Measurements from ENCODE around the gene UBR4. TPM values are rescaled to one million over a fixed set of nuclear protein-coding genes. Genes with fewer than 3 reads are reported as not detected.

The UBR4 gene
- total RNA-seq, 2 experiments from 2014 or later: 133 TPM

DNA sequence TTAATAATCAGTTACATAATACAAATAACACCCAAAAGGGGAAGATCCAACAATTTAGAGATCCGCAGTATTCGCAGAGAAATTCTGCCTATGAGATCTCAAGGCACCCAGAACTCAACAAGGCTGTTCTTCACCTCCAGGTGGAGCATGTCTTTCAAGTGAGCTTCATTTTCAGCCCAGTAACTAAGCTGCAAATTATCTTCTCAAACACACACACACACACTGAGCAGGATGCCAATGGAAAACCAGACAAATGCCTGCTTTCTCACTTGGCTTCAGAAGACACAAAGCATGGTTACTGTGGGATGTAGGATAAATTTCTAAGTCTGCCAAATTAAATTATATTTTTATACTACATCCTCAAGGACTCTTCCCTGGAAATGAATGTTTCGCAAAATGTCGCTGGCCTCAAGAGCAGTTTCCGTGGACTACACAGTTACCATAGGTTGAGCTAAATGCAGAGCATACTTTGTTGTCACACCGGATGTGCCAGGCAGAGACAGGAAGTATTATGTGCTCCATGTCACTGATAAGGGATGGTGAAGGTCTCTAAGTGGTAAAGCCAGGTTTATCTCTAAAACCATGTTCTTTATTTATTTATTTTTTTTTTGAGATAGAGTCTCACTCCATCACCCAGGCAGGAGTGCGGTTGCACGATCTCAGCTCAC is 30.3 kb downstream of the UBR4 start:
- H3K27ac Mint-ChIP-seq: peak overlapping the region; percentile 78
- peaks cover 73% of the 10 kb centered on the region for H3K36me3 Mint-ChIP-seq (ENCODE audit: low read depth)
- H3K9me3 Mint-ChIP-seq: no peaks in the 10 kb centered on the region
- intact Hi-C loops (cut with micrococcal nuclease): no loop called here
- POLR2A ChIA-PET: interaction anchor here (0.6 to 3.1 kb wide), 6 partner anchors 10 to 281 kb away, joined by 3 to 12 read pairs (median 4); partner anchors contain the start of genes MRTO4 and UBR4
- ATAC-seq (peak; percentile 91), DNase-seq (peak; percentile 49)
- CTCF ChIA-PET: interaction anchor here (0.7 to 2.9 kb wide), 20 partner anchors 10 to 474 kb away, joined by 3 to 27 read pairs (median 4); no protein-coding TSS in a partner anchor
- no peak overlapping the region for H3K4me3 Mint-ChIP-seq
- TF ChIP-seq, protein P1, sequence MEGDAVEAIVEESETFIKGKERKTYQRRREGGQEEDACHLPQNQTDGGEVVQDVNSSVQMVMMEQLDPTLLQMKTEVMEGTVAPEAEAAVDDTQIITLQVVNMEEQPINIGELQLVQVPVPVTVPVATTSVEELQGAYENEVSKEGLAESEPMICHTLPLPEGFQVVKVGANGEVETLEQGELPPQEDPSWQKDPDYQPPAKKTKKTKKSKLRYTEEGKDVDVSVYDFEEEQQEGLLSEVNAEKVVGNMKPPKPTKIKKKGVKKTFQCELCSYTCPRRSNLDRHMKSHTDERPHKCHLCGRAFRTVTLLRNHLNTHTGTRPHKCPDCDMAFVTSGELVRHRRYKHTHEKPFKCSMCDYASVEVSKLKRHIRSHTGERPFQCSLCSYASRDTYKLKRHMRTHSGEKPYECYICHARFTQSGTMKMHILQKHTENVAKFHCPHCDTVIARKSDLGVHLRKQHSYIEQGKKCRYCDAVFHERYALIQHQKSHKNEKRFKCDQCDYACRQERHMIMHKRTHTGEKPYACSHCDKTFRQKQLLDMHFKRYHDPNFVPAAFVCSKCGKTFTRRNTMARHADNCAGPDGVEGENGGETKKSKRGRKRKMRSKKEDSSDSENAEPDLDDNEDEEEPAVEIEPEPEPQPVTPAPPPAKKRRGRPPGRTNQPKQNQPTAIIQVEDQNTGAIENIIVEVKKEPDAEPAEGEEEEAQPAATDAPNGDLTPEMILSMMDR (IDR thresholded peaks at IDR 0.05): peak; percentile 45
- peaks cover 28% of the 10 kb centered on the region for H3K4me1 Mint-ChIP-seq (ENCODE audit: low read depth)
- no peaks in the 10 kb centered on the region for H3K27me3 Mint-ChIP-seq

DNA sequence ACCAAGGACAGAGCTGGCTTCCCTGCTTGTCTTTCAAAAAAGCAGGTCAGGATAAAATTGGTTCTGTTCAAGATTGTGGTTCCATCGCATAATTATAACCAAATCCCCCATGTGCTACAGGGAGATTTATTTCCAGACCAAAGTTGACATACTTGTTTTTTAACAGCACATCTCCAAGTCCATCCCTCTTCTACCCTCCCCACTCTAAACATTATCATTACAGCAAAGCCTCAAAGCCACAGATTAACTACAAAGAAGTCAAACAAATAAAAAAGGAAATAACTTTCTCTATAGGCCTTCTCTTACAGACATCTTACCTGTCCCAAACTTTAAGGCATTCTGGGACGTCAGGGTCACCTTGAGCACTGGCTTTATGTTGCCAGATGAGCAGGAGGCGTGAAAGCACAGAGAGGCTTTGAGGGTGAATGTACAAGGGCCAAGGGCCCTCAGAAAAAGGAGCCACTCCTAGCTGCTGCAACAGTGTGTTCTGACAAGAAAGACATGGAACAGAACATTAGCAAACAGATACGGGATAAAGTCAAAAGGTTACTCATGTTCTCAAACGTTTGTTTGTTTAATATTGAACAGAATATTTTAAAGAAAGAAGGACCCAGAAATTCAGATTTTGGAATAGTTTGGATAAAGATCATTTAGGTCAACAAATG is 31.2 kb downstream of the UBR4 start:
- TF ChIP-seq, protein P1 (IDR thresholded peaks at IDR 0.05): no peak
- H3K27me3 Mint-ChIP-seq: no peaks in the 10 kb centered on the region
- DNase-seq (no peak), ATAC-seq (no peak)
- H3K27ac Mint-ChIP-seq: peak overlapping the region; percentile 78
- intact Hi-C loops (cut with micrococcal nuclease): no loop called here
- peaks cover 26% of the 10 kb centered on the region for H3K4me1 Mint-ChIP-seq (ENCODE audit: low read depth)
- ChIA-PET CTCF (interaction anchor here (0.8 to 2.9 kb wide), 17 partner anchors 9 to 475 kb away, joined by 3 to 27 read pairs (median 4); no protein-coding TSS in a partner anchor), POLR2A (interaction anchor here (0.6 to 3.1 kb wide), 6 partner anchors 10 to 280 kb away, joined by 3 to 12 read pairs (median 3); partner anchors contain the start of genes MRTO4 and UBR4)
- H3K36me3 Mint-ChIP-seq (ENCODE audit: low read depth): peaks cover 70% of the 10 kb centered on the region
- H3K9me3 Mint-ChIP-seq: no peaks in the 10 kb centered on the region
- H3K4me3 Mint-ChIP-seq: no peak overlapping the region

DNA sequence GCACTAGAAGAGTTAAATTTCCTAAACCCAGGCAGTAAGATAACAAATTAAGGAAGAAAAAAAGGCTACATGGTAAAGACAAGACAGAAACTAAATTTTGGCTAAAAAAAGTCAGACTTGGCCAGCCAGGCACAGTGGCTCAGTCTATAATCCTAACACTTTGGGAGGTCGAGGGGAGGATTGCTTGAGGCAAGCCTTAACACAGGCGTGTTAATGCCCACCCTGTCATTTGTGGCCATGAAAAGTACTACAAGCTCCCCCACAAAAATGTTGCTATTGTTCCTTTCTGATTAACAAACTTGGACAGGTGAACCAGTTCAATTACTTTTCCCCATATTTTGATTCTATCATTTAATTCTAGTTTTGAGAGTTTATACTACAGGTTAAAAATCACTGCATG is 32.3 kb downstream of the UBR4 start:
- intact Hi-C loops (cut with micrococcal nuclease): no loop called here
- Mint-ChIP-seq H3K27ac (no peak overlapping the region), H3K9me3 (no peaks in the 10 kb centered on the region), H3K4me1 (ENCODE audit: low read depth) (peaks cover 26% of the 10 kb centered on the region), H3K36me3 (ENCODE audit: low read depth) (peaks cover 70% of the 10 kb centered on the region), H3K27me3 (no peaks in the 10 kb centered on the region), H3K4me3 (no peak overlapping the region)
- ChIA-PET CTCF (interaction anchor here (0.9 to 2.9 kb wide), 5 partner anchors 13 to 57 kb away, joined by 3 to 15 read pairs (median 4); no protein-coding TSS in a partner anchor), POLR2A (interaction anchor here (0.6 to 3.1 kb wide), 3 partner anchors 8 to 101 kb away, joined by 3 to 12 read pairs (median 3); no protein-coding TSS in a partner anchor)
- TF ChIP-seq, protein P1 (IDR thresholded peaks at IDR 0.05): no peak
- no peak for ATAC-seq
- no peak for DNase-seq

DNA sequence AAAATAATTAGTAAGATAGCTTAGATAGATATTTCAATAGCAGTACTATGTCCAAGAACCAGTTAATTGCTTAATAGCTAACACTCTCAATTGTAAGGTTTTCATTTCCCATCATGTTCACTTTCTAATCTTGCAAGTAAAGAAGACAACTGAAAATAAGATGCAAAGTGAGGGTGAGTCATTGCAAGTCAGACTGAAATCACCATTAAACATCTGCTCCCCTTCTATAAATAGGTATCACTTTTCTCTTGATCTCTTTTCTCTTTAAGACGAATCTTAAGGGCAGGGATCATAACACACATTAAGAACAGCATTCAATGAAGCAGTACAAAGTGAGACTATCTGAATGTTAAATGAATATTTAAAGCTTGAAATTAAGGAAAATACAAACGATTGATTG is 40.4 kb downstream of the UBR4 start:
- DNase-seq (no peak), ATAC-seq (peak; percentile 58)
- TF ChIP-seq, protein P1 (IDR thresholded peaks at IDR 0.05): no peak
- ChIA-PET POLR2A (interaction anchor here (0.7 to 2.9 kb wide), 6 partner anchors 10 to 82 kb away, joined by 3 to 12 read pairs (median 3); partner anchors contain the start of genes EMC1 and MRTO4), CTCF (interaction anchor here (1.1 to 2.7 kb wide), 3 partner anchors 10 to 39 kb away, joined by 3 to 13 read pairs (median 4); no protein-coding TSS in a partner anchor)
- peaks cover 74% of the 10 kb centered on the region for H3K36me3 Mint-ChIP-seq (ENCODE audit: low read depth)
- H3K4me1 Mint-ChIP-seq (ENCODE audit: low read depth): peaks cover 23% of the 10 kb centered on the region
- H3K27me3 Mint-ChIP-seq: no peaks in the 10 kb centered on the region
- intact Hi-C loops (cut with micrococcal nuclease): no loop called here
- no peaks in the 10 kb centered on the region for H3K9me3 Mint-ChIP-seq
- H3K27ac Mint-ChIP-seq: peak overlapping the region; percentile 88
- no peak overlapping the region for H3K4me3 Mint-ChIP-seq
